HG03520 (cell line): ENCODE measurements around the gene AP1AR.

Source experiments
- ATAC-seq: cut with Tn5 transposase; IDR thresholded peaks from one replicate; pipeline ENCODE4 v1.9.1; 2021; ENCODE audit warnings: mild to moderate bottlenecking, moderate library complexity; ENCODE audit not compliant: unreplicated experiment

Gene AP1AR

DNA sequence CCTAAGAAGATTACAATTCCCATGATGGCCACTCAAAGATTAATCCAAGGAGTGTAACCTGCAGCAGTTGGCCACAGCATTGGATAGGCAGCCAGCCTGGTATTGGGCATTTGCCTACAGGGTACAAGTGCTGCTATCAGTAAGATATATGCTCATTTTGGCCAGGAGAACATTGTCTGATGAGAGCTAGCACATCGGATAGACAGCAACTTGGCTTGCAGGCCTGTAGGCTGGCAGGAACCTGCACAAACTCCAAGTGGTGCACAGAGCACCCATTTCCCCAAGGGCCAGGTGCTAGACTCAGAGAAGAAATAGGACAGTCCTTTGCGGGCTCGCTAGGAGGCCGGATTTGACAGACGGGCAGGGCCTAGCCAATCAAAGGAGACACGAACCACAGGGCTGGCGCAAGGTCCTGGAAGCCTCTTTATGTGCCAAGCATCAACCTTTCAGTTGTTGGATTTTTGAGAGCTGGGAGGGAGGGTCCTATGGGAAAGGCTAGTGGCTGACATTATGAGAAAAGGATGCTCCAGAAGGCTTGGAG lies 11.7 kb upstream of the AP1AR start:
- no peak for ATAC-seq

DNA sequence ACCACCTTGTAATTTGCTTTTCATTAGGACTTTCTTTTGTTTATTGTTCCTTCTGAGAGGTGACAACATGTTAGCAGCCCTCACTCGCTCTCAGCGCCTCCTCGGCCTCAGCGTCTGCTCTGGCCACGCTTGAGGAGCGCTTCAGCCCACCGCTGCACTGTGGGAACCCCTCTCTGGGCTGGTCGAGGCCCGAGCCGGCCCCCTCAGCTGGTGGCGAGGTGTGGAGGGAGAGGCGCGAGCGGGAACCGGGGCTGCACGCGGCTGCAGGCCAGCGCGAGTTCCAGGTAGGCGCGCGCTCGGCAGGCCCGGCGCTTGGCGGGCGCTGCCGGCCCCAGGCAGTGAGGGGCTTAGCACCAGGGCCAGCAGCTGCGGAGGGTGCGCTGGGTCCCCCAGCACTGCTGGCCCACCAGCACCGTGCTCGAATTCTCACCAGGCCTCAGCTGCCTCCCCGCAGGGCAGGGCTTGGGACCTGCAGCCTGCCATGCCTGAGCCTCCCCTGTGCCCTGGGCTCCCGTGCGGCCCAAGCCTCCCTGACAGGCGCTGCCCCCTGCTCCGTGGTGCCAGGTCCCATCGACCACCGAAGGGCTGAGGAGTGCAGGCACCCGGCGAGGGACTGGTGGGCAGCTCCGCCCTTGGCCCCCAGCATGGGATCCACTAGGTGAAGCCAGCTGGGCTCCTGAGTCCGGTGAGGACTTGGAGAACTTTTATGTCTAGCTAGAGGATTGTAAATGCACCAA lies 9.2 kb upstream of the AP1AR start:
- ATAC-seq: no peak

DNA sequence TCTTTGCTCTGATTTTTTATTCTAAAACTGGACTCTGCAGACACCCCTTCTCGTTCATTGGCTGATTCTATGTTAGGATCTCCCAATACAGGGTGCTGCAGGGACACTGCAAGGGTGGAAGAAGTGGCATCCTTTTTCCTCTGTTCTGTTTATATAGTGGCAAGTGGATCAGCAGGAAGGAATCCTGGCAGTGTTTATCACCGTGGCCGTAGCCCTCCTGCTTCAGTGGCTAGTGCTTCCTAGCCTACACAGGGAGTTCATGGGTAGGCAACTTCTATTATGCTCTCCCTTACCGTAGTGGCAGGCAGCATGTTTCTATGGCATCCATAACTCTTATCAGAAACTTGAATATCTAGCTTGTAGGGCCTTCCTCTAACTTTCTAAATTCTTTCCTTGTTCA lies 6.4 kb upstream of the AP1AR start:
- ATAC-seq: no peak

DNA sequence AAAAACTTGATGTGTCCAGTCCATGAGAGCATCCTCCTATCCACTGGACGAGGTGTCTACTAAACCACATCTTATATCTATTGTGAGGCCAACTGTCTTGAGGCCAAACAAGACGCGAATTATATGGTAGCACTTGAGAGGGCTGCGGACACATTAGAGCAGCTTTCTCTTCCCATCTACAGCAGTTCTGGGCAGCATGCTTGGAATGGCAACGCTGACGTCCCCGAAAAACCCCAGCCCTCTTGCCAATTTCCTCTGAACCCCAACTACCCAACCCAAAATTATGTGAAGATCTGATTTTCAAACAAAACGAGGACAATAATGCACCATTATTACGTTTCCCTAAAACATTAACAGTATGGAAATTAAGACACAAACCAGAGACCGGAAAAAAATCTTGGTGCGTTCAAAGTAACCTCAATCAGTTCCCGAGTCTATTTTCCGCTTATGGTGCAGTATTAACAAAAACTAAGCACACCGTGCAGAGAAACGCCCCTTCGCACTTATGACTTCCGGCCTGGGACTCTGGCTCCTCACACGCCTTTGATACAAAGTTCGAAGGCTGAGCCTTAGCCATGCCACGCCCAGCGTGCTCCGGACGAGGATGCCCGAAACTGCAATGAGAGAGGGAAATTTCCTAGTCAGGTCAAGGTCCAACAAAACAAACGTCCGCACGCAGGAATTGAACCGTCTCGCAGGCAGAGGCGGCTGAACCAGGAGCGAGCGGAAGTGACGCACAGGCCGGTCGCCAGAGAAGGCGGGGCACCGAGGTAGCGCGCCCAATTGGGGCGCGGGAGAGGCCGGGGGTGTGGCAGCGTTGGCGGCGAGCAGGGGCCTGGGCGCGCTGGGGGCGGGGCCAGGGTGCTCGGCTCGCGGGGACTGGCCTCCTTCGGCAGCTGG lies 458 bp upstream of the AP1AR start:
- ATAC-seq: peak; percentile 79

DNA sequence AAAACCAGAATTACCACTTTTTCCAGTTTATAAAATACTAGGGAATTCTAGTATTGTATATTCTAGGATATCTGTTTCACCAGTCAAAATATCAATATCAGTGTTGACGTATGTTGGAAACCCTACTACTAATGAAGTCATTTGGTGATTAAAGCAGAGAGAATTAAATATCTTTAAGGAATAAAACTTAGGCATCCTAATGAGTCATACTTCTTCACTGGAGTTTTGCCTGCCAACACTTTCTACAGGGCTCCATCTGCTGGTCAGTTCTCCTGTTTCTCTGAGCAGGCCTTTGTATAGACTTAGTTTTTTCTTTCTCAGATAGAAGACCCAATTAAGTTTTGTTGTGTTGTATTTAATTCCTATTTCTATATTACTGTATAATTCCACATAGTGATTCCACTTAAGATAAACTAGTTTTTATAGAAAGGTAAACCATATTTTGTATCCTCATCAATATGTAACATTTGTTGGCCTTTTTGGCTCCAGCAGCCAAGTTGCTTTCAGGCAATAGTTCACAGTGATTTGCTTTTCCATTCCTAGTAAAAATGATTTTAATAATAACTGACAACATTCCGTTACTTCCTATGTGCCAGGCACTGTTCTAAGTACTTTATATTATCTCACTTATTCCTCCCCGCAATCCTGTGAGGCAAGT lies 3.5 kb downstream of the AP1AR start:
- no peak for ATAC-seq

DNA sequence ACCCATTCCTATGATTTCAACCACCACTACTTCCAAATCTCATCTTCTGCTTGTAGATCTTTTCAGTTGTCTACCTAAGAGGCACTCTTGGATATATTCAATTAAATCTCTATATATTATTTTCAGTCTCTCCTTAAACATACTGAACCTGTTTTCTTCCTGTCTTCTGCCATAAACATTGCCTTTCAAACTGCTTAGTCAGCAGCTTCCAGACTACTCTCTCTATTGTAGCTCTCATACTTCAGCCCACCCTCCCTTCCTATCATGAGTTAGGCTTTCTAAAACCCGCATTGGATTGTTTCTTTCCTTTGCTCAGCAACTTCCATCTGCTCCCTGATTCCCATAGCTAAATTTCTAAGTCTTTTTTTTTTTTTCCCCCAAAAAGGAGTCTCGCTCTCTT lies 4.5 kb downstream of the AP1AR start:
- no peak for ATAC-seq

DNA sequence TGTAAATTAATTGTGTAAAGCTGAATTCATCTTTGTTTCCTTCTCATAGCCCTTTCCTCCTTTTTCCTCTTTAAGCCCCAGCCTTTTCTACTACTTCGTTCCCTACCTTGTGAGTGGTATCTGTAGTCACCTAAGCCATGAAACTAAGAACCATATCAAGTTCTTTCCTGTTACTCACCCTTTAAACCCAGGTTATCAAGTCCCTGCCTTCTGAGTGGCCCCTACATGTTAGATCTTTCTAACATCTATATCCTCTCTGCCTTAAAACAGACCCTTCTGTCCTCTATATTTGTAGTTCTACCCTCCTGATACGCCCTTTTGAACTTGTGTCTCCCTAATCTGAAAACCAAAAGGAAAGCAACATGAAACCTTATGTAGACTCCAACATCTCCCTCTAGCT lies 7.2 kb downstream of the AP1AR start:
- ATAC-seq: no peak

DNA sequence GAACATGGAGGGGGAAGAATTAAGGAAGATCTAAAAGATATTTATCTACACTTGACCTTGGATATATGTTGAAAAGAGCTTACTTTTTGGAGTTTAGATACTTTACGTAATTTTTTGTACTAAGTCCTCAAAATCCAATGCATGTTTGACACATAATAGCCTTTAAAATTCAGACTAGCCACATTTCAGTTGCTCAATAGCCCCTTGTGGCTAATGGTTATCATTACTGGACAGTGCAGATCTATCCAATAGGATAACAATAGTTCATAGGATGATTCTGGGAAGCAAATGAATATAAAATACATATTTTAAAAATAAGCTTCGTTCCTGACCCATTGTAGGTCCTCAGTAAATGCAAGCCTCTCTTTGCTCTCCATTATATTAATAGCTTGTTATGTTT lies 13.8 kb downstream of the AP1AR start:
- no peak for ATAC-seq

DNA sequence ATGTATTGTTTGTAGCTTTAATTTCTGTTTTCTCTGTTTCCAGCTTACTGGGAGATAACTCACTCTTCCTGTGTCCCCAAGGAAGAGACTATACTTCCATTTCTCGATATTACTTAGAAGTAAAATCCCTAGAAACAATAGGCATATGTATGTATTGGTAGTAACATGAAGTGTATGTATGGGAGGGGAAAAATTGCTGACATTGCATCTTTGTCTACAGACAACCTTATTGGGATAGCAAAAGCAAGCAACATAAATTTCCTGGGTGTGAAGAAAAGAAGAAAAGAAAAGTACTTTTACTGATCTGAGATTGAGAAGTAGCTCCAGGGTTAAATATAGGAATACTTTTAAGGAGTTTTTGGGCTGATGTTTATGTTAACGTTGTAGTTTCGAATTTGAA lies 15.4 kb downstream of the AP1AR start:
- ATAC-seq: no peak

DNA sequence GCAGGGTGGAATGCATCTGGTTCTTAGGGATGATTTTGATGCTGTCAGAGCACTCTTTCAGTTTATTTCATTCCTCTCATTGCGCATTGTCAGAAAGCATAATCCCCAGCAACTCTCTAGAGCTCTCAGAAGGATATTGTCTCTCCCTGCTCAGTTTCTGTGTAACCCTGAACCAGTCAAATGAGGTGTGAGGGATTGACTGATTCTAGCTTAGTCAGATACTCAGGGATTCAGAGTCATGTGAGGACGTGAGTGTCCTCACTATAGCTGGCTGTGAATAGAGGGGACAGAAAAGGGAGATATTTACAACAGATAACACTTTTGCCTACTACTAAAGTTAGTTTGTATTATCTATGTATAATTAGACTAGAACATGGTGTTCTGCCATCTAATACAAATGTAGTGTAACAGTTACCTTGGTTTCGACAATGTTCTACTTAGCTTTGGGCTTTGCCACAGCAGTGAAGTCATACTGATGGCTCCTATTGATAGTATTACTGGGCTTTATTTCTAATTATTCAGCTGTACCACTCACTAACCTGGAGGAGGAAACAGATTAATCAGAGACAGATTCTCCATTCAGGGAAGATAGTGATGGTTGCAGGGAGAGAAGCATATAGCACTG lies 19.5 kb downstream of the AP1AR start:
- ATAC-seq: no peak

DNA sequence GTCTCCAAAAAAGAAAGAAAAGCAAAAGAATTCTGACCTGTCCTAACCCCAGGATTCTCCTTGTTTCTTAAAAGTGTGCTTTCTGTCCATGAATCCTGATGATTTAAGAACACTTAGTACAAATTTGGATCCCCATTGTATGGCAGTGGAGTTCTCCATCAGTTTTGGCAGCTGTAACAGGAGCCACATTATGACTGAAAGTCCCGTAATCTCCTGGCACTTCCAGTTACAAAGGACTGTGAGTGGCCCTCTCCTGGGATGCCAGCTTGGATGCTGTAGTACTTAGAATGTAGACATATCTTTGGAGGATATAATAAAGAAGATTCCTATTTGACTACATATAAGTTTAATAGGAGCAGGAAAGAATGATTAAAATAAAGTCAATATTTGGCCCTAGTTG lies 20.6 kb downstream of the AP1AR start:
- ATAC-seq: no peak

DNA sequence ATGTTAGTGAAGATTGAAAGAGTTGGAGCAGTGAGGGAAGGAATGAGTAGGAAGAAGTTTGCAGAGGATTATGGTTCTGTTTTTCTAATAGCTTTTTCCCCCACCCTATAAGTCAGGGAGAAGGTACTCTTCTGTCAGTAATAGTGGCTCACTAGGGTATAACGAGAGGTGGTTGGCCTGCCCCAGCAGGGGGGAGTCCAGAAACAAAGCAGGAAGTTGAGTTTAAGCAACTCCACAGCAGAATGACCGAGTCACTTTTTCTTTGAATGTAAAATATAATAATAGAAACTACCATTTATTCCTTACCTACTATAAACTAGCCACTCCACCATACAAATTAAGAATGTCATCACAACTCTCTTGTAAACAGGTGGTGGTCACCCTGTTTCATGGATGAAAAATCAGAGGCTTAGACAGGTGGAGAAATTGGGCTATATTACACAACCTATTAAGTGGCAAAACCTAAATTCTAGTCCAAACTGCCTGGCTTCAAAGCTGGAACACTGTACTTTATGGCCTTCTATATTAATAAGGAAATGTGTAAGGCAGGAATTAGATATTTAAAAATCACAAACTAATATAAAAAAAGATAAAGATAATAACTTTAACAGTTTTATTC lies 21.9 kb downstream of the AP1AR start:
- peak; percentile 81 for ATAC-seq

DNA sequence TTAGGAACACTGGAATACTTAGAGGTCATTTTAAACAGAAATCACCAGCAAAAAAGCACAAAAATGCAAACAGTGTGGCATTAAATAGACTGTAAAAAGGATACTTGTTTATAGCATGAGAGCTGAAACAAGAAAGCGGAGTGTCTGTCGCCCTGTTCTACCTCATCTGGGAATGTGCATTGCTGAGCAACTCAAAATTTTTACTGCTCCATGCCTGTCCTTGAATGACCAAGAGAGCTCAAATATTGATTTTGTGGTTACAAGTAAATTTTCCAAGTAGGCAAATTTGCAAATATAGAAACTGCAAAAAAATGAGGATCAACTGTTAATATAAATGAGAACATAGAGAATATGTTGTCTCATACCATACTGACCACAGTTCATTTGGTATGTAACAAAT lies 25.5 kb downstream of the AP1AR start:
- ATAC-seq: no peak

DNA sequence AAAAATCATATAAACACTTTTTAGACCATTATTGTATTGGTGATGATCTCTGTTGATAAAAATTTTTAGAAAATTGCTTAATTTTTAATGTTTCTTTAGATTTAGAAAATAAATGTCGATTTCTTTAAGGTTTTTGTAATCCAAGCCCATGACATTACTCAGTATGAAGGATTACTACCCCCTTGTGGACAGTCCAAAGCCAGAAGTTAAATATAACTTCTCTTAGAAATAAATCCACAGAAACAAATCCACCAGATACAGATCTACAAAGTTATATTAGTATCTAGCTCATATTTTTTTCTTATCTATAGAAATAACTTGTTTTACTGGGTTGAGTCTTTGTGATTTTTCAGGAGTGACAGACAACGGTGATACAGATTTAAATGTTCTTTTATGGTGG lies 35.2 kb downstream of the AP1AR start:
- ATAC-seq: no peak

DNA sequence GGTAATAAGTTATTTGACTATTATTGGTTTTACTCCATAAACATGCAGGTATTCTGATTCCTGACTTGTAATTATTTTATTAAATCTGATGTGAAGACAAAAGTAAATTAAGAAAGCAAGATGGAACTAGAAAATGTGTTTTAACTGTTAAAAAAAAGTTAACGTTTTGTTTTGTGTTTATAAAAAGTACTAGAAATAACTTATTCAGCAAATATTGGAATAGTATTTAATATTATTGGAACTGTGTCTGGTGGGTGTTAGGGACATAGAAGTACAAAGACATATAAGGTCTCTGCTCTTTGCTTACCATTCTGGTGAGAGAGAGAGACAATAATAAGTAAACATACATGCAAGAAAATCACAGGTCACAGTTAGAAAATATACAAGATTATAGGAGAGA lies 38.5 kb downstream of the AP1AR start:
- no peak for ATAC-seq

DNA sequence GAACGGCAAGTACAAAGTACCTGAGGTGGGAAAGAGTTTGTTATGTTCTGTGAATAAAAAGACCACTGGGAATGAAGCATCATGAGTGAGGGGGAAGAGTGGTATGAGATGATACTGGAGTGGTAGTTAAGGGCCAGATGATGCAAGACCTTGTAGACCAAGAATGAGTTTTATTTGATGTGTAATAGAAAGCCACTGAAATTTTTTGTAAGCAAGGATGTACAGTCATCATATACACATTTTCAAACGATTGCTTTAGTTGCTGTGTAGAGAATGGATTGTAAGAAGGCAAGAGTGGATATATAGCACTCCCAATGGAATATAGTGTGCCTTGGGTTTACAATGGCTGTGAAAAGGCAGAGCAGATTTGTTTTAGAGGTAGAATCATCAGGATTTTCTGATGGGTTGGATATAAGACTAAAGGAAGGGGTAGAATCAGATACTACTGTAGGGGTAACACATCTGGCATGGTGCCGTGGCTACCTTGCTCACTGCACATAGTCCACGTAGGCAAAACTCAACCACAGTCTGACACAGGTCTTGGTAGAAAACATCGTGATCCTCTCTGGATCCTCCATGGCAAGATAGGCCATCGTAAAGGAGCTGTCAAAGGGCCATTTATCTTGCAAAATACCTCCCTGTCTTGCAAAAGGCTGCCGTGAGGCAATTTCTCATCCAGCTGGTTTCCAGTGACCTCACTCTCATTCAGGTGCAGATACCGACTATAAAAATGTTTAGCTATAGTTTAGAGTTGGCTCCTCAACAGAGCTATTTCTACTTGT lies 39.2 kb downstream of the AP1AR start:
- ATAC-seq: no peak

DNA sequence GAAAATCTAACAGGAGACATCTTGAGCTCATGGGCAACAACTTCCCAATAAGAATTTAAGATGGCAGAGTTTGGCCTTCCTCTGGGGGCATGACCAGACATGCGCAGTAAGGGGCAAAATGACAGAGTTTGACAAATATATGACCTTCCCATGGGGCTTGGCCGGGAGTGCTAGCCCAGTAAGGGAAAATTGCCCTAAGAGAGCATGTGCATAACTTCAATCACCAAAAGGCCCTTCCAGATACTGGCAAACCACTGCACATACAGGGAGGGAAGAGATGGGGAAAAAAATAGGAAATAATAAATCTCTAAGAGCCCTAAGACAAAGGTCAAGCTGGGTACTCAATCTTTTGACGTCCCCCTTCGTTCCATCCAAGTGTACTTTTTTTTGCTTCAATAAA lies 40.7 kb downstream of the AP1AR start:
- no peak for ATAC-seq

DNA sequence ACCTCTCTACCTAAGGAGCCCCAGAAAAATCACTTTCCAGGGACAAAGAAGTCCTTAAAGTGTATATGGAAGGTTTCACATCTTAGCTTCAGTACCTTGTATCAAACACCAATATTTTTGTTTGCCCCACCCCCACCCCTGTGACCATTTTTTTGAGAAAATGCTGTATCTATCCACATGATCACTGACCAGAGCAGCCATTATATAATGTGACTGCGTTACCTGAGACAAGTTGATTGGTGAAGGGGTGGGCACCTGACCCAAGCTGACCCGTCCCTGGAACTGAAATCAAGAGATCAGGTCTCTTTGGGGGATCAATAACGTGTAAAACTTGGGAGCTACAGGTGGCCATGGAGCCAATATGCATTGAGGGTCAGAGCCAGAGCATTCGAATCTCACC lies 43.4 kb downstream of the AP1AR start:
- no peak for ATAC-seq

DNA sequence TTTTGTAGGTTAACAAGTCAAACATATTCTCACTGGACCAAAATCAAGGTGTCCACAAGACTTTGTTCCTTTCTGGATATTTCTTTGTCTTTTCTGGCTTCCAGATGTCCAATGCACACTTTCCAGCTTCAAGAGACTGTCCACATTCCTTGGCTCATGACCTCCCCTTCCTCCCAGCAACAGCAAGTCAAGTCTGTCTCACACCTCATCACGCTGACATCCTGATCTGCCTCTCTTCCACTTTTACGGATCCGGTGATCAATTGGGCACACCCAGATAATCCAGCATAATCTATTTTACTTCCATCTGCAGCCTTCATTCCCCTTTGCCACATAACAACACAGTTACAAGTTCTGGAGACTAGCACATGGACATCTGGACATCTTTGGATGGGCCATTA lies 44.5 kb downstream of the AP1AR start:
- ATAC-seq: no peak

DNA sequence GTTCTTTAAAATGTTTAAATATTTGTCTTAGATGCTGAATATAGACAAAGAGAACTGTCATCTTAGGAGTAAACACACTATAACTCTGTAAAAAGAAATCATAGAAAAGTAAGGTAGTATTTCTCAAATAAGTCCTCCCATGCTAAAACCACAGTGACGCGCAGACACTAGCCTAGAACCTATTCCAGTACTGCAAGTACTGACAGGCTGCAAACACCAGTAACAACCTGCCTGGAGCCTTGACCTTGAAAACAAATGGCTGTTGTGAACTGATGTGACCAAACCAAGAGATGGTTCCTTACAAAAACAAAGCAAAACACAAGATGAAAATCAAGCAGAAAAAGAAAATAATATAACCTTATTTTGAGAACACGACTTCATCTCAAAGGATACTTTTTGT lies 45.6 kb downstream of the AP1AR start:
- ATAC-seq: no peak
